ENCODE data around the gene AKR1C2. TPM values are rescaled to one million over a fixed set of nuclear protein-coding genes. Genes with fewer than 3 reads are reported as not detected.

Gene AKR1C2
- total and polyA plus RNA-seq, 10 of the 15 experiments (the other 5 are each of a cell fraction or from before 2014, with no cell fraction given) = 0.31 to 0.44 (median 0.36) TPM; not detected in 7

DNA sequence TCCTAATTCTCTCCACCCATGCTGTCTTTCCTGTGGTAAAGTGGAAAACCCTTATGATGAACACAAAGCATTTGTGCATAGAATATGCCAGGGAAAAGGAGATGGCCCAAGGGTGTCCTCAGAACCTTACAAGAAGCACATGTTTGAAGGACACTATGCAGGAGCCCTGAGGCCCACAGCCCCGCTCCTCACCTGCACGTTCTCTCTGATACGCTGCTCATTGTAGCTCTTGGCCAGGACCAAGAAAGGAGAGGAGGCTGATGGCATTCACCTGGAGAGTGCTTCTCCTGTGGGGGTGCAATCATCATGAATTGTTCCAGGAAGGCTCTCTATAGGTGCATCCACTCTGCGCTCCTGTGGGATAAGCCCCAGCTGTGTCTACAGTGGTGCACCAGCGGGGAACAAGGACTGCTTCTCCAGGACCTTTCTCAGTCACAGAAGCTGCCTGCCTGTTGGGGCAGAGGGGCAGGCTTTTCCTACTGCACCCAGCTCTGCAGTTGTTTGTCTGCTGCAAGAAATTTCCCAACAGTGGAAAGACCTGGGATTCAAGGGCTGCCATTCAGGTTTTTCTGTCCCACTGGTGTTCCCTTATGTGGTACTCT is 19.9 kb downstream of the AKR1C2 start (continued):
- TF ChIP-seq HDAC2 (IDR thresholded peaks at IDR 0.05) = no peak
- TF ChIP-seq ATF7 (IDR thresholded peaks at IDR 0.05; ENCODE audit: low read depth) = no peak
- no peak for TF ChIP-seq CHD1 (IDR thresholded peaks at IDR 0.05; ENCODE audit: low read depth, low read length)
- TF ChIP-seq ETV6 (conservative IDR thresholded peaks at IDR 0.05 in 1 of 2, IDR thresholded peaks at IDR 0.05 in 1 of 2; ENCODE audit: borderline replicate concordance in 1 of 2, low read depth in 1 of 2) = no peak

DNA sequence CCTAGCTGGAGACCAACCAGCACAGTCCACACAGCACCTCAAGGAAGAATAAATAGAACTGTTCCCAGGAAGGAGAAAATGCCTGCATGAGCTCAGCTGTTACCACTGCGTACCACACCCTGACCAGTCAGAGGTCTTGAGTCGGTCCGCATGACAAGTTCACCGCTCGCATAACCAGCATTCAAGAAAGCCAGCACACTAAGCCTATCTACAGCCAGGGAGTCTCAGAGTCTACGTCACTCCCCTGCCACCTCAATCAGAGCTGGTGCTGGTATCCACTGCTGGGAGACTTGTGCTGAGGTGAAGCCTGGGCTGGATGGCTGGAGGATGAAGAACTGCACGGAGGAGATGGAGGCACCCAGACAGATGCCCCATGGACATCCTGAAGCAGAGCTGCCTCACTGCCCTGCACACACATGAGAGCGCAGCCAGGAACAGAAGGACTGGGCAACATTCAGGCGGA is 20.9 kb downstream of the AKR1C2 start:
- Histone ChIP-seq H3K4me2 (ENCODE audit: control insufficient read depth, insufficient read depth) (no peak overlapping the region), H3K4me3 (no peak overlapping the region), H3K27me3 (replicated peaks in 1 of 2; ENCODE audit: control insufficient read depth in 2 of 2, insufficient read depth in 2 of 2, low read length in 1 of 2) (no peaks in the 10 kb centered on the region), H3K9me3 (replicated peaks; ENCODE audit: control insufficient read depth, insufficient read depth, low read length) (no peaks in the 10 kb centered on the region), H4K20me1 (ENCODE audit: control insufficient read depth, insufficient read depth) (no peaks in the 10 kb centered on the region), H3K79me2 (ENCODE audit: control insufficient read depth, insufficient read depth, low read length) (no peaks in the 10 kb centered on the region), H3K36me3 (ENCODE audit: control insufficient read depth in 2 of 2, insufficient read depth in 2 of 2, low read length in 1 of 2) (no peaks in the 10 kb centered on the region), H2AFZ (ENCODE audit: control insufficient read depth, low read depth, low read length) (no peak overlapping the region), H3K9ac (ENCODE audit: control insufficient read depth, insufficient read depth, low read length) (no peak overlapping the region), H3K27ac (ENCODE audit: control insufficient read depth, insufficient read depth) (no peak overlapping the region), H3K4me1 (ENCODE audit: control insufficient read depth, insufficient read depth, low read length) (no peaks in the 10 kb centered on the region)
- no TSS peak for BruUV-seq (replicated peaks)
- RAD21 ChIA-PET (ENCODE audit: unreplicated experiment) = interaction anchor here (0.9 kb wide), 1 partner anchor 640 kb away, joined by 3 read pairs; no protein-coding TSS in a partner anchor
- no peak for ATAC-seq
- intact Hi-C loops (cut with micrococcal nuclease; ENCODE audit: unreplicated experiment) (loop anchor here (5.0 kb wide), 1 partner anchor 135 kb away; no protein-coding TSS in a partner anchor), in situ Hi-C loops (cut with MboI) (no loop called here)
- no peak for FAIRE-seq
- SMC1A ChIA-PET (ENCODE audit: uncharacterized antibody, unreplicated experiment) = interaction anchor here (0.7 to 1.1 kb wide), 2 partner anchors 133 to 248 kb away, joined by 3 read pairs; no protein-coding TSS in a partner anchor
- 49% methylated on average over 9 of the region's 9 CpGs for WGBS (ENCODE audit: insufficient coverage, insufficient replicate concordance, low lambda C conversion rate, missing lambda C conversion rate)
- no peak for DNase-seq (ENCODE audit: low read depth, low spot score)
- CTCF ChIA-PET = interaction anchor here (3.8 kb wide), 1 partner anchor 133 kb away, joined by 13 read pairs; no protein-coding TSS in a partner anchor
- POLR2A ChIA-PET = no interaction called here
- TF ChIP-seq NR2C1 (IDR thresholded peaks at IDR 0.05) (no peak), HDGF (IDR thresholded peaks at IDR 0.05) (no peak), POU2F2 (IDR thresholded peaks at IDR 0.05; ENCODE audit: borderline replicate concordance, low read depth, low read length) (no peak), NFYB (IDR thresholded peaks at IDR 0.05; ENCODE audit: insufficient read depth, low read depth, low read length) (no peak), MTA2 (IDR thresholded peaks at IDR 0.05; ENCODE audit: low read depth) (no peak), GABPA (IDR thresholded peaks at IDR 0.05; ENCODE audit: low read depth) (no peak), MEF2A (IDR thresholded peaks at IDR 0.05; ENCODE audit: insufficient read depth, low read depth, low read length) (no peak)
- TF ChIP-seq, protein P1, sequence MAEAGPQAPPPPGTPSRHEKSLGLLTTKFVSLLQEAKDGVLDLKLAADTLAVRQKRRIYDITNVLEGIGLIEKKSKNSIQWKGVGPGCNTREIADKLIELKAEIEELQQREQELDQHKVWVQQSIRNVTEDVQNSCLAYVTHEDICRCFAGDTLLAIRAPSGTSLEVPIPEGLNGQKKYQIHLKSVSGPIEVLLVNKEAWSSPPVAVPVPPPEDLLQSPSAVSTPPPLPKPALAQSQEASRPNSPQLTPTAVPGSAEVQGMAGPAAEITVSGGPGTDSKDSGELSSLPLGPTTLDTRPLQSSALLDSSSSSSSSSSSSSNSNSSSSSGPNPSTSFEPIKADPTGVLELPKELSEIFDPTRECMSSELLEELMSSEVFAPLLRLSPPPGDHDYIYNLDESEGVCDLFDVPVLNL (IDR thresholded peaks at IDR 0.05; ENCODE audit: low read depth, low read length) = no peak
- TF ChIP-seq, protein P2, sequence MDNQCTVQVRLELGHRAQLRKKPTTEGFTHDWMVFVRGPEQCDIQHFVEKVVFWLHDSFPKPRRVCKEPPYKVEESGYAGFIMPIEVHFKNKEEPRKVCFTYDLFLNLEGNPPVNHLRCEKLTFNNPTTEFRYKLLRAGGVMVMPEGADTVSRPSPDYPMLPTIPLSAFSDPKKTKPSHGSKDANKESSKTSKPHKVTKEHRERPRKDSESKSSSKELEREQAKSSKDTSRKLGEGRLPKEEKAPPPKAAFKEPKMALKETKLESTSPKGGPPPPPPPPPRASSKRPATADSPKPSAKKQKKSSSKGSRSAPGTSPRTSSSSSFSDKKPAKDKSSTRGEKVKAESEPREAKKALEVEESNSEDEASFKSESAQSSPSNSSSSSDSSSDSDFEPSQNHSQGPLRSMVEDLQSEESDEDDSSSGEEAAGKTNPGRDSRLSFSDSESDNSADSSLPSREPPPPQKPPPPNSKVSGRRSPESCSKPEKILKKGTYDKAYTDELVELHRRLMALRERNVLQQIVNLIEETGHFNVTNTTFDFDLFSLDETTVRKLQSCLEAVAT (IDR thresholded peaks at IDR 0.05) = no peak
- TF ChIP-seq, protein P3, sequence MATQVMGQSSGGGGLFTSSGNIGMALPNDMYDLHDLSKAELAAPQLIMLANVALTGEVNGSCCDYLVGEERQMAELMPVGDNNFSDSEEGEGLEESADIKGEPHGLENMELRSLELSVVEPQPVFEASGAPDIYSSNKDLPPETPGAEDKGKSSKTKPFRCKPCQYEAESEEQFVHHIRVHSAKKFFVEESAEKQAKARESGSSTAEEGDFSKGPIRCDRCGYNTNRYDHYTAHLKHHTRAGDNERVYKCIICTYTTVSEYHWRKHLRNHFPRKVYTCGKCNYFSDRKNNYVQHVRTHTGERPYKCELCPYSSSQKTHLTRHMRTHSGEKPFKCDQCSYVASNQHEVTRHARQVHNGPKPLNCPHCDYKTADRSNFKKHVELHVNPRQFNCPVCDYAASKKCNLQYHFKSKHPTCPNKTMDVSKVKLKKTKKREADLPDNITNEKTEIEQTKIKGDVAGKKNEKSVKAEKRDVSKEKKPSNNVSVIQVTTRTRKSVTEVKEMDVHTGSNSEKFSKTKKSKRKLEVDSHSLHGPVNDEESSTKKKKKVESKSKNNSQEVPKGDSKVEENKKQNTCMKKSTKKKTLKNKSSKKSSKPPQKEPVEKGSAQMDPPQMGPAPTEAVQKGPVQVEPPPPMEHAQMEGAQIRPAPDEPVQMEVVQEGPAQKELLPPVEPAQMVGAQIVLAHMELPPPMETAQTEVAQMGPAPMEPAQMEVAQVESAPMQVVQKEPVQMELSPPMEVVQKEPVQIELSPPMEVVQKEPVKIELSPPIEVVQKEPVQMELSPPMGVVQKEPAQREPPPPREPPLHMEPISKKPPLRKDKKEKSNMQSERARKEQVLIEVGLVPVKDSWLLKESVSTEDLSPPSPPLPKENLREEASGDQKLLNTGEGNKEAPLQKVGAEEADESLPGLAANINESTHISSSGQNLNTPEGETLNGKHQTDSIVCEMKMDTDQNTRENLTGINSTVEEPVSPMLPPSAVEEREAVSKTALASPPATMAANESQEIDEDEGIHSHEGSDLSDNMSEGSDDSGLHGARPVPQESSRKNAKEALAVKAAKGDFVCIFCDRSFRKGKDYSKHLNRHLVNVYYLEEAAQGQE (IDR thresholded peaks at IDR 0.05; ENCODE audit: low read depth, low read length) = no peak
- TF ChIP-seq, protein P4, sequence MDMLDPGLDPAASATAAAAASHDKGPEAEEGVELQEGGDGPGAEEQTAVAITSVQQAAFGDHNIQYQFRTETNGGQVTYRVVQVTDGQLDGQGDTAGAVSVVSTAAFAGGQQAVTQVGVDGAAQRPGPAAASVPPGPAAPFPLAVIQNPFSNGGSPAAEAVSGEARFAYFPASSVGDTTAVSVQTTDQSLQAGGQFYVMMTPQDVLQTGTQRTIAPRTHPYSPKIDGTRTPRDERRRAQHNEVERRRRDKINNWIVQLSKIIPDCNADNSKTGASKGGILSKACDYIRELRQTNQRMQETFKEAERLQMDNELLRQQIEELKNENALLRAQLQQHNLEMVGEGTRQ (IDR thresholded peaks at IDR 0.05; ENCODE audit: borderline replicate concordance, low read depth, low read length) = no peak

Data from GM12878 (cell line).